Measurements from ENCODE around the gene HSPBP1. TPM values are rescaled to one million over a fixed set of nuclear protein-coding genes. Genes with fewer than 3 reads are reported as not detected.

HSPBP1 gene
- total and polyA plus RNA-seq, 2 of the 13 experiments (the other 11 are each of a cell fraction or from before 2014, with no cell fraction given): 22.3 to 33.7 TPM

DNA sequence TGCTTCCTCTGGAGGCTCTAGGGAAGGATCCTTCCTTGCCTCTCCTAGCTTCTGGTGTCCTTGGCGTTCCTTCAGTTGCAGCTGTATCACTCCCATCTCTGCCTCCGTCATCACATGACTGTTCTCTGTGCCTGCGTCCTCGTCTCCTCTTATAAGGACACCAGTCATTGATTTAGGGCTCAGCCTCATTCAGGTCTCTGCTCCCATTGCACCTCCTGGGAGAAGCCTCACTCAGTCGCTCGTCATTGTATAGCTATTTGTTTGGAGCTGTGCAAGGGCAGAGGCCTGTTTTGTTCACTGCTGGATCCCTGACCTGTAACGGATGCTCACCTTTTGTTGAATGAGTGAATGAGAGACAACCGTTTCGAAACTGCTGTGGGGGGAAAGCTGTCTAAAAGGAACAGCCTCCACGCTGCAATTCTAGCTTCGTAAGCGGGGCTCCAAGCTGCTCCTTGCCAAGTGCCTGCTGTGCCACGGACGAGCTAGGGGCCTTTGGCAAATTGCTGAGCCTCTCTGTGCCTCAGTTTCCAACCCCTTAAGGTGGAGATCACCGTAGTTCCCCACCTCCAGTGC lies 21.1 kb upstream of the HSPBP1 start (continued):
- TF ChIP-seq, protein P1, sequence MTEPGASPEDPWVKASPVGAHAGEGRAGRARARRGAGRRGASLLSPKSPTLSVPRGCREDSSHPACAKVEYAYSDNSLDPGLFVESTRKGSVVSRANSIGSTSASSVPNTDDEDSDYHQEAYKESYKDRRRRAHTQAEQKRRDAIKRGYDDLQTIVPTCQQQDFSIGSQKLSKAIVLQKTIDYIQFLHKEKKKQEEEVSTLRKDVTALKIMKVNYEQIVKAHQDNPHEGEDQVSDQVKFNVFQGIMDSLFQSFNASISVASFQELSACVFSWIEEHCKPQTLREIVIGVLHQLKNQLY (CRISPR knock-in tag; IDR thresholded peaks at IDR 0.05): no peak
- TF ChIP-seq, protein P2, sequence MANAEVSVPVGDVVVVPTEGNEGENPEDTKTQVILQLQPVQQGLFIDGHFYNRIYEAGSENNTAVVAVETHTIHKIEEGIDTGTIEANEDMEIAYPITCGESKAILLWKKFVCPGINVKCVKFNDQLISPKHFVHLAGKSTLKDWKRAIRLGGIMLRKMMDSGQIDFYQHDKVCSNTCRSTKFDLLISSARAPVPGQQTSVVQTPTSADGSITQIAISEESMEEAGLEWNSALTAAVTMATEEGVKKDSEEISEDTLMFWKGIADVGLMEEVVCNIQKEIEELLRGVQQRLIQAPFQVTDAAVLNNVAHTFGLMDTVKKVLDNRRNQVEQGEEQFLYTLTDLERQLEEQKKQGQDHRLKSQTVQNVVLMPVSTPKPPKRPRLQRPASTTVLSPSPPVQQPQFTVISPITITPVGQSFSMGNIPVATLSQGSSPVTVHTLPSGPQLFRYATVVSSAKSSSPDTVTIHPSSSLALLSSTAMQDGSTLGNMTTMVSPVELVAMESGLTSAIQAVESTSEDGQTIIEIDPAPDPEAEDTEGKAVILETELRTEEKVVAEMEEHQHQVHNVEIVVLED (CRISPR knock-in tag; IDR thresholded peaks at IDR 0.05; ENCODE audit: borderline replicate concordance): no peak
- TF ChIP-seq SRSF9 (IDR thresholded peaks at IDR 0.05; ENCODE audit: borderline replicate concordance, insufficient read depth, low read depth, low read length, poor library complexity, severe bottlenecking): no peak
- TF ChIP-seq, protein P3, sequence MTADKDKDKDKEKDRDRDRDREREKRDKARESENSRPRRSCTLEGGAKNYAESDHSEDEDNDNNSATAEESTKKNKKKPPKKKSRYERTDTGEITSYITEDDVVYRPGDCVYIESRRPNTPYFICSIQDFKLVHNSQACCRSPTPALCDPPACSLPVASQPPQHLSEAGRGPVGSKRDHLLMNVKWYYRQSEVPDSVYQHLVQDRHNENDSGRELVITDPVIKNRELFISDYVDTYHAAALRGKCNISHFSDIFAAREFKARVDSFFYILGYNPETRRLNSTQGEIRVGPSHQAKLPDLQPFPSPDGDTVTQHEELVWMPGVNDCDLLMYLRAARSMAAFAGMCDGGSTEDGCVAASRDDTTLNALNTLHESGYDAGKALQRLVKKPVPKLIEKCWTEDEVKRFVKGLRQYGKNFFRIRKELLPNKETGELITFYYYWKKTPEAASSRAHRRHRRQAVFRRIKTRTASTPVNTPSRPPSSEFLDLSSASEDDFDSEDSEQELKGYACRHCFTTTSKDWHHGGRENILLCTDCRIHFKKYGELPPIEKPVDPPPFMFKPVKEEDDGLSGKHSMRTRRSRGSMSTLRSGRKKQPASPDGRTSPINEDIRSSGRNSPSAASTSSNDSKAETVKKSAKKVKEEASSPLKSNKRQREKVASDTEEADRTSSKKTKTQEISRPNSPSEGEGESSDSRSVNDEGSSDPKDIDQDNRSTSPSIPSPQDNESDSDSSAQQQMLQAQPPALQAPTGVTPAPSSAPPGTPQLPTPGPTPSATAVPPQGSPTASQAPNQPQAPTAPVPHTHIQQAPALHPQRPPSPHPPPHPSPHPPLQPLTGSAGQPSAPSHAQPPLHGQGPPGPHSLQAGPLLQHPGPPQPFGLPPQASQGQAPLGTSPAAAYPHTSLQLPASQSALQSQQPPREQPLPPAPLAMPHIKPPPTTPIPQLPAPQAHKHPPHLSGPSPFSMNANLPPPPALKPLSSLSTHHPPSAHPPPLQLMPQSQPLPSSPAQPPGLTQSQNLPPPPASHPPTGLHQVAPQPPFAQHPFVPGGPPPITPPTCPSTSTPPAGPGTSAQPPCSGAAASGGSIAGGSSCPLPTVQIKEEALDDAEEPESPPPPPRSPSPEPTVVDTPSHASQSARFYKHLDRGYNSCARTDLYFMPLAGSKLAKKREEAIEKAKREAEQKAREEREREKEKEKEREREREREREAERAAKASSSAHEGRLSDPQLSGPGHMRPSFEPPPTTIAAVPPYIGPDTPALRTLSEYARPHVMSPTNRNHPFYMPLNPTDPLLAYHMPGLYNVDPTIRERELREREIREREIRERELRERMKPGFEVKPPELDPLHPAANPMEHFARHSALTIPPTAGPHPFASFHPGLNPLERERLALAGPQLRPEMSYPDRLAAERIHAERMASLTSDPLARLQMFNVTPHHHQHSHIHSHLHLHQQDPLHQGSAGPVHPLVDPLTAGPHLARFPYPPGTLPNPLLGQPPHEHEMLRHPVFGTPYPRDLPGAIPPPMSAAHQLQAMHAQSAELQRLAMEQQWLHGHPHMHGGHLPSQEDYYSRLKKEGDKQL (CRISPR knock-in tag; IDR thresholded peaks at IDR 0.05; ENCODE audit: low read depth): no peak
- no peak for TF ChIP-seq POLR2AphosphoS2 (IDR thresholded peaks at IDR 0.05; ENCODE audit: low read depth, low read length)
- TF ChIP-seq ZNF615 (CRISPR knock-in tag; IDR thresholded peaks at IDR 0.05; ENCODE audit: borderline replicate concordance): 0 out of 2 replicates have a peak, but pooled peaks have one; percentile 30
- TF ChIP-seq, protein P4, sequence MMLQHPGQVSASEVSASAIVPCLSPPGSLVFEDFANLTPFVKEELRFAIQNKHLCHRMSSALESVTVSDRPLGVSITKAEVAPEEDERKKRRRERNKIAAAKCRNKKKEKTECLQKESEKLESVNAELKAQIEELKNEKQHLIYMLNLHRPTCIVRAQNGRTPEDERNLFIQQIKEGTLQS (CRISPR knock-in tag; IDR thresholded peaks at IDR 0.05): no peak
- TF ChIP-seq ZKSCAN1 (IDR thresholded peaks at IDR 0.05; ENCODE audit: low read length): no peak

Data from HepG2 (cell line).